HG03108 (cell line): ENCODE results near the gene PITPNM3.
"Not testable (repeated sequence)": the region's sequence is repeated elsewhere in the genome, so short reads cannot be mapped to it uniquely, and the experiment has no call there.

Experiments used
- ATAC-seq: cut with Tn5 transposase; IDR thresholded peaks from one replicate; pipeline ENCODE4 v1.9.1; 2021; ENCODE audit warnings: moderate library complexity; ENCODE audit not compliant: unreplicated experiment

Gene PITPNM3

DNA sequence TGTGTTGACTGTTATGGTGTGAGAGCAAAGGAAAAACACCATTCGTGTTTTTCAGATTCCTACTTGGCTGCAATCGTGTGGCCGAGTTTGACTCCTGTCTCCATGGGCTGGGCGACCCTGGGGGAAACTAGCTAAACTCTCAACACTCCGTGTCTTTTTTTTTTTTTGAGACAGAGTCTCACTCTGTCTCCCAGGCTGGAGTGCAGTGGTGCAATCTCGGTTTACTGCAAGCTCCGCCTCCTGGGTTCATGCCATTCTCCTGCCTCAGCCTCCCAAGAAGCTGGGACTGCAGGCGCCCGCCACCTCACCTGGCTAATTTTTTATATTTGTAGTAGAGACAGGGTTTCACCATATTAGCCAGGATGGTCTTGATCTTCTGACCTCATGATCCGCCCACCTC is 73.6 kb downstream of the PITPNM3 start:
- not testable (repeated sequence) for ATAC-seq

DNA sequence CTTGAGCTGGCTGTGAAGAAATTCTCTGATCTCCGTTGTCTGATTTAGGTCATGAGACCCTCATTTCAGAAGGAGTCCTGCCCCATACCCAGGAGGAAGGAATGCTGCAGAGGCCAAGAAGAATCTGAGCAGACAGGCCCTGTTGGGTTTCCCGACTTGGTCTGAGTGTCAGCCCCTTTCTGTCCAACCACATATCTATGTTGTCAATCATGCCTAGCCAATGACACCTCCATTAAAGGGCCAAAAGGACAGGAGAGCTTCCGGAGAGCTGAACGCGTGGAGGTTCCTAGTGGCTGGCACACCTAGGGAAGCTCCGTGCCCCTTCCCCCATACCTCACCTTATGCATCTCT is 74.3 kb downstream of the PITPNM3 start:
- no peak for ATAC-seq

DNA sequence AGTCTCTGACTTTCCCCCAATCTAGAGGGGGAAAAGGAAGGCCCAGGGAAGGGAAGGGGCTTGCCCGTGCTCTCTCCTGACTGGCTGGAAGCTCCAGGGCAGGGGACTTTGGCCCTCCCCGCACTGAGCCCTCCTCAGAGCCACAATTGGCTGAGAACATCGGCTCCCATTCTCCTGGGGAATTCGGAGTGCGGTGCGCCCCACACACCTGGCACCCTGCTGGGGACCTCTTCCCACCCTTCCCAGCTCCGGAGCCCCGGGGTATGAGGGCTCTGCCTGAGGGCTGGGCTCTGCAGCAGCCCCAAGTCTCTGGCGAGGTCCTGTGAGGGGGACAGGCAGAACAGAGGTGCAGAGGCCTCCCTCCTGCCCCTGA is 76.1 kb downstream of the PITPNM3 start:
- no peak for ATAC-seq

DNA sequence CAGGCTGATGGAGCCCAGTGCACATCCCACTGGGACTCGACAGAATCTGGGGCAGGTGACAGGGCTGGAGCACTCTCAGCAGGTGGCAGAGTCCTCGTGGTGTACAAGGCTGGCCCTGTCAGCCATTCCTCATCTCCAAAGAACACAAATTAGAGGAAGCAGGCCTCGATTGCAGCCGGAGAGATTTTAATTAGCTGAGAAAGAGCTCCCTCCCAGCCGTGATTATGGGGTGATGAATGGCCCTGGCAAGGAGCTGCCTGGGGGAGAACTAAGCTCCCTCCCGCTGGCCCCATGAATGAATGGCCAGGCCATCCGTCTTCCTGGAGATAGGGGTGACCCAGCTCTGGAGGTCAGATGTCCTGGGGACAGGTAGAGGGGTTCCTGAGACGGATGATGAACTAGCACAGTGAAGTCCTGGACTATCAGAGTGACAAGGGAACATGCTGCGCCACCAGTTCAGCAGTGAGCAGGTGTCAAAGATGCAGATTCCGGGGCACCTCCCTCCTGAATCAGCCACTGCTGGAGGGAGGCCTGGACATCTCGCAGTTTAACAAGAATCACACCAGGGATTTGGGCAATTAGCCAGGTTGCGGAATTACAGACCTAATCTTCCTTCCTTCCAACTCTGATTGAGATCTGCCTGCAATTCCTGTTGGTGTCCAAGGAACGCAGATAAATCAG is 76.6 kb downstream of the PITPNM3 start:
- no peak for ATAC-seq

GRCh38 chr17:6478486-6478885 is 77.9 kb downstream of the PITPNM3 start:
- ATAC-seq = no peak

- ATAC-seq = no peak
Measured at GRCh38 chr17:6477831-6478383, 78.4 kb downstream of the PITPNM3 start.

DNA sequence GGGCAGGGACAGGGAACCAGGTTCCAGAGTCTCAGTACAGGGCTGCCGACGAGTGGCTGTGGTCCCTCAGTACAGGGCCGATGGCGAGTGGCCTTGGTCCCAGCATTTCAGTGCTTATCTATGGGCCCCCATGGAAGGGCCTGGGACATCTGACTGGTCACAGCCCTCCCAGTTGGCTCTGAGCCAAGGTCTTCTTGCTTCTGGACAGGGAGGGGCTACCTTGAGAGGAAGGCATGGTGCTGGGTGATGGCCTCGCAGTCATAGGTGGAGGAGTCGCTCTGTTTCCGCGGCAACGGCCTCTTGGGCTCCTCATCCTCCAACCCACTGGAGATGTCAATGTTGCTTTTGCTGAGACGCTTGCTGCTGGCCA is 79.6 kb downstream of the PITPNM3 start:
- ATAC-seq = no peak

DNA sequence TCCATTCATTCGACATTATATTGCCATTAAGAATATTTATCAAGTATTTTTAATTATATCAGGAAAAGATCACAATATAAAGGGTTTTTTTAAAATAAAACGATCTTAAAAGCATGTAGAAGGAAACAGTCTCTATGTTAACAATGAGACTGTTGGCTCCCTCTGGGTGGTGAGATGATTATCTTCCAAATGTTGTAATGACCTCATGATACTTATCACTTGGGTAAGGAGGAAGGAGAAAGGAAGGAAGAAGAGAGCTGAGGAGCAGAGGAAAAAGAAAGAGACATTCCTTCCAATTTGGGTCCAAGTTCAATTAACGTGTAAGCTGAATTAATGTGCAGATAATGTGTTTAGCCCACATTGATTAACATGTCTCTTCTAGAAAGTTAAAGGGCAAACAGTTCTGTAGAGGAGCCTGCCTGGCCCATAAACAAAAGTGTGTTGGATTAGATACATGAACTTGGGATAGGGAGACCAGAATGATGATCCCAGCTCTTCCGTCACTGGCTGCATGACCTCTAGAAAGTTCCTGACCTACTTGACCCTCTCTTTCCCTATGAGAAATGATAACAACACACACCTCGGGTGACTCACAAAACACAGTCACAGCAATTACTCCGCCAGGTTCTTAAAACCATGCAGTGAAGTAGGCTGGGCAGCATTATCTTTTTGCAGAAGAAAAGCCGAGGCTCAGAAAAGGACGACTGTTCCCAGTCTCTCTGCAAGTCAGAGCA is 80.1 kb downstream of the PITPNM3 start:
- ATAC-seq = no peak

GRCh38 chr17:6475411-6475810 is 80.9 kb downstream of the PITPNM3 start:
- no peak for ATAC-seq

DNA sequence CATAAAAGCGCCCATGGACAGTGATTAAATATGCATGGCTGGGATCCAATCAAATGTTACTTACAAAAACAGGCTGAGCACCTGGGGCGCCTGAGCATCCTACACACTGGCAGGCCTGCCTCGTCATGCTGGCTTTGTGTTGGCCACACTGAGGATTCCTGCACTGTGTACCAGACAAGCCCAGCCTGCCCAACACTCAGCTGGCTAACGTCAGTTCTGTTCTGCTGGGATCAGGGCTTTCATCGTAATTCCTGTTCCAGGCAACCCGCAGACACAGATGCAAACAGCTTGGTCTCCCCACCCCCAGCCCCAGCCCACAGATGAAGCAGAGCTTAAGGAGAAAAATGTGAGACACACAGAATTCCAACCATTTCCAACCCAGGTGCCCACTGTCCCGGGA is 81.4 kb downstream of the PITPNM3 start:
- ATAC-seq = no peak

DNA sequence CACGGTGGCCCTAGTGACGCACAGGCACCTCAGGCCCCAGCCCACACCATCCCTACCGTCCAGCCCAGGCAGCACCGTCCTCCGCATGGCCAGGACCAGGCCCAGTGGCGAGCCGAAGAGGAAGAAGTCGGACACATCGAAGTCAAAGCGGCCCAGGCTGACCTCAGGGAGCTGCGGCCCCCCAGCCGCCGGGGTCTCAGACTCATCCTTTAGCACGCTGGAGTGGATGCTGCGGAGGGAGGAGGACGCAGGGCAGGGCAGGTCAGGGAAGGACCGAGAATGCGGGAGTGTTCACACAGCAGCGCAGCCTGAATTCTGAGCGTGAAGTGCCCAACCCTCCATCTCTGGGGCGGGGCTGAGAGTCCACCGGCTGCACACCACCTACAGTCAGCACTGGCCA is 82.0 kb downstream of the PITPNM3 start:
- no peak for ATAC-seq

GRCh38 chr17:6473128-6473767 is 83.1 kb downstream of the PITPNM3 start:
- ATAC-seq = no peak

DNA sequence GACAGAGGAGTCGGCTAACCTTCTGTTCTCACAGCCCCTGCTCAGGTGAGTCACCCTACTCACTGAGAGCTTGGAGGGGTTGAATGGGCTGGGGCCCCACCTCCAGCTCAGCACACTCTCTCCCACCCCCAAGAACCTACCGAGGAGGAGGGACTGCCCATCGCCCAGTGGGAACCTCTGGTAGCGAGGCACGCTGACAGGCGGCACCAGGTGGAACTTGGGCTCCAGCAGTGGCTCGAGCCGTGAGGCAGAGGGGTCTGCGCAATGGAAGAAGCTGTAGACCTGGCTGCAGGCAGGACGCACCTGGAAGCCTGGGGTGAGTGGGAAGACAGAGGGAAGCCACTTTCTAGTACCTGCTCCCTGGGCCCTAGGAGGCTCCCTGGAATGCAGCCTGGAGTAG is 83.8 kb downstream of the PITPNM3 start:
- no peak for ATAC-seq

GRCh38 chr17:6471531-6472465 is 84.6 kb downstream of the PITPNM3 start:
- ATAC-seq = no peak

DNA sequence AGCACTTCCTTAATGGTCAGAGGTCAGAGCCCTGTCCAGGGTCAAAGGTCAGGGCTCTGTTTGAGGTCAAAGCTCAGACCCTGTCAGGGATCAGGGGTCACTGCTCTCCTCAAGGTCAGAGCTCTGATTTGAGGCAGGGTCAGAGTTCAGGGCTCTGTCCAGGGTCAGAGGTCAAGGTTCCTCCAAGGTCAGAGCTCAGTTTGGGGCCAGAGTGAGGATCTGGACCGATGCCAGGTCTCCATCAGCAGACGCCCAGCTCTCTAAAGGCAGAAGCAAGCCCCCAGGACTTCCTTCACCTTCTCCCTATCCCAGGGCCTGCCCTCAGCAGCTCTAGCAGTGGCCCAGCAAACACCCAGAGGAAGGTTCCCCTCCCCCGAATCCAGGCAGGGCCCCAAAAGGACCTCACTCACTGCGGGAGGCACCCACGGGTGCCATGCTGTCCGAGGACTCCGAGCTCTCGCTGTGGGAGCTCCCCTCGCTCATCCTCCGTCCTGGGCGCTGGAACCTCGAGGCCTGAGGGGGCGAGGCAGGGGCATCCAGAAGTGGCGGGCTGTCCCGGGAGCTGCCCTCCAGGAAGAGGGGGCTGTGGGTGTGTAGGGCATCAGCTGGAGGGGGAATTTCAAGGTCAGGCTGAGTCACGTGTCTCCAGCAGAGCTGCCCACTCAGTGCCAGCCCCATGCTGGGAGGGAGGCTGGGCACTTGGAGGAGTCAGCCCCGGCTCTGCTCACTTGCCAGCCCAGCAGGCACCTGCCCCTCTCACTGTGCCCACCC is 85.4 kb downstream of the PITPNM3 start:
- ATAC-seq = no peak

DNA sequence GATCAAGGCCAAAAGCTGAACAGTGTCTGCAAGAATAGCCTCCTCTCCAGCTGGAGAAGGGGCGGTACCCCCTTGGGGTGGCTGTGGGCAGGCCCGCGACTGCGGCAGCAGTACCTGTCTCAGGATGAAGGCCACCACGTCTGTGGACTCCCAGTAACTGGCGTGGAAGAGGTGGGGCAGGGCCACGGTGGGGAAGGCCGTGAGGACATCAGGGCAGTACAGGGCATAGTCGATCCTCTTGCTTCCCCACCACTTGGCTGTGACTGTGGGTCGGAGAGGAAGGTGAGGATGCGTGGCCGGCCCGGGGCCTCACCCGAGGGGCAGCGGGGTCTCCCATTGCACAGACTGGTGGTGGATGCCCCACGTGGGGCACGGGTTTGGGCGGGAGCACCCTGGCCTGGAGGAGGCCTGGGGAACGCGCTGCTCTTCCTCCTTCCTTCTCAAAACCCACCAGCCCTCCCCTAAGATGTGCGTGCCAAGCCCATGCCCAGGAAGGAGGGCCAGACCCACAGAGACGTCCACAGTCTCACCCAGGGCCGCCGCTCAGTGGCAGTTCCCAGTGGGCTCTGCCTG is 86.1 kb downstream of the PITPNM3 start:
- no peak for ATAC-seq

- ATAC-seq = no peak
Measured at GRCh38 chr17:6468051-6468790, 88.1 kb downstream of the PITPNM3 start.

- ATAC-seq = no peak
Measured at GRCh38 chr17:6467567-6467966, 88.8 kb downstream of the PITPNM3 start.
